Liver (tissue), 9 donors: ENCODE results near the gene VAX1. TPM values are rescaled to one million over a fixed set of nuclear protein-coding genes. Genes with fewer than 3 reads are reported as not detected.

ENCODE experiments used
- DNase-seq: peaks from one replicate; pipeline ENCODE4 v3.0.0-alpha.2; 2017; ENCODE audit warnings: low spot score
- H3K27ac ChIP-seq, 2 donors: one replicate each; pipeline ENCODE4 v1.7.0; 2013; ENCODE audit warnings: inconsistent platforms in 2 of 2, low read length in 2 of 2, control low read depth in 1 of 2, low read depth in 1 of 2, mild to moderate bottlenecking in 1 of 2
- H3K27me3 ChIP-seq, 4 donors: one replicate each; pipeline versions ENCODE4 v1.6.1 to v1.7.0; 2013; ENCODE audit warnings: low read length in 3 of 4, inconsistent platforms in 1 of 4, mild to moderate bottlenecking in 1 of 4, moderate library complexity in 1 of 4; ENCODE audit not compliant: control insufficient read depth in 4 of 4, insufficient read depth in 4 of 4
- H3K36me3 ChIP-seq, 4 donors: one replicate each; pipeline versions ENCODE4 v1.6.1 to v1.7.0; 2013; ENCODE audit warnings: low read length in 3 of 4, mild to moderate bottlenecking in 3 of 4, low read depth in 1 of 4, moderate library complexity in 1 of 4; ENCODE audit not compliant: control insufficient read depth in 4 of 4, insufficient read depth in 3 of 4
- H3K4me1 ChIP-seq, 4 donors: one replicate each; pipeline versions ENCODE4 v1.6.1 to v1.7.0; 2013; ENCODE audit warnings: low read length in 3 of 4, mild to moderate bottlenecking in 3 of 4, moderate library complexity in 1 of 4; ENCODE audit not compliant: control insufficient read depth in 4 of 4, insufficient read depth in 4 of 4
- H3K4me3 ChIP-seq, 3 donors: one replicate each; pipeline versions ENCODE4 v1.6.1 to v1.7.0; 2013; ENCODE audit warnings: low read length in 3 of 3, control low read depth in 1 of 3, low read depth in 1 of 3, mild to moderate bottlenecking in 1 of 3
- H3K9ac ChIP-seq, 2 donors: one replicate each; pipeline ENCODE4 v1.7.0; 2013; ENCODE audit warnings: low read length in 2 of 2, mild to moderate bottlenecking in 2 of 2, moderate library complexity in 2 of 2, control low read depth in 1 of 2, low read depth in 1 of 2
- H3K9me3 ChIP-seq, 4 donors: one replicate each; pipeline versions ENCODE4 v1.6.1 to v1.7.0; 2013; ENCODE audit warnings: low read length in 3 of 4; ENCODE audit not compliant: control insufficient read depth in 4 of 4
- ATF3 ChIP-seq: IDR thresholded peaks from 2 replicates; pipeline ENCODE4 v1.6.1; 2016; ENCODE audit warnings: antibody characterized with exemption
- EGR1 ChIP-seq, 2 donors: IDR thresholded peaks; 2 replicates each; pipeline ENCODE4 v1.6.1; 2016 to 2018; ENCODE audit warnings: antibody characterized with exemption in 2 of 2, low read depth in 2 of 2
- FOXA1 ChIP-seq: IDR thresholded peaks from 2 replicates; pipeline ENCODE4 v1.6.1; 2016; ENCODE audit warnings: antibody characterized with exemption
- FOXA2 ChIP-seq: IDR thresholded peaks from 2 replicates; pipeline ENCODE4 v1.6.1; 2016; ENCODE audit warnings: antibody characterized with exemption
- HNF4A ChIP-seq, 2 donors: conservative IDR thresholded peaks; 2 replicates each; pipeline ENCODE4 v1.6.1; 2016; ENCODE audit warnings: antibody characterized with exemption in 2 of 2, mild to moderate bottlenecking in 2 of 2
- HNF4G ChIP-seq: IDR thresholded peaks from 2 replicates; pipeline ENCODE4 v1.6.1; 2016; ENCODE audit warnings: antibody characterized with exemption
- JUND ChIP-seq, 2 donors: IDR thresholded peaks; 2 replicates each; pipeline ENCODE4 v1.6.1; 2016; ENCODE audit warnings: antibody characterized with exemption in 2 of 2
- NR2F2 ChIP-seq: IDR thresholded peaks from 2 replicates; pipeline ENCODE4 v1.6.1; 2016; ENCODE audit warnings: antibody characterized with exemption
- RAD21 ChIP-seq, 2 donors: IDR thresholded peaks; 2 replicates each; pipeline ENCODE4 v1.6.1; 2016; ENCODE audit warnings: antibody characterized with exemption in 2 of 2, mild to moderate bottlenecking in 2 of 2
- REST ChIP-seq: IDR thresholded peaks from 2 replicates; pipeline ENCODE4 v1.6.1; 2016; ENCODE audit warnings: antibody characterized with exemption, mild to moderate bottlenecking
- SP1 ChIP-seq: IDR thresholded peaks from 2 replicates; pipeline ENCODE4 v1.6.1; 2018; ENCODE audit warnings: antibody characterized with exemption, mild to moderate bottlenecking
- TAF1 ChIP-seq: conservative IDR thresholded peaks from 2 replicates; pipeline ENCODE4 v1.6.1; 2016; ENCODE audit warnings: antibody characterized with exemption, mild to moderate bottlenecking
- YY1 ChIP-seq: IDR thresholded peaks from 2 replicates; pipeline ENCODE4 v1.6.1; 2016; ENCODE audit warnings: antibody characterized with exemption, mild to moderate bottlenecking
- WGBS: extraction: QIAGEN DNeasy Blood & Tissue Kit; methylation state at CpG from one replicate; pipeline ENCODE4 v1.1.7; 2013; 5-methylcytosine and 5-hydroxymethylcytosine counted together
- polyA plus RNA-seq, 2 donors: library from polyadenylated mRNA; stranded (reverse) in 1 of 2; unstranded in 1 of 2; fragments of 200-250 nt in 1 of 2; fragments of >200 nt in 1 of 2; fragmentation: Nextera tagmentation in 1 of 2; extraction: Ambion mirVana in 1 of 2; gene quantifications; one replicate each; pipeline versions ENCODE4 v1.2.1 to v1.2.3, GENCODE V29; 2013 to 2015
- total RNA-seq, 2 donors: library from RNA; depleted of rRNA; stranded (reverse); fragments of >200 nt; gene quantifications; one replicate each; pipeline ENCODE4 v1.2.3, GENCODE V29; 2014
- TF ChIP-seq, protein P1 (sequence below): IDR thresholded peaks from 2 replicates; pipeline ENCODE4 v1.6.1; 2016; ENCODE audit warnings: antibody characterized with exemption
- TF ChIP-seq, protein P2 (sequence below): fragments of 150-350 bp; IDR thresholded peaks from 2 replicates; pipeline ENCODE4 v1.5.1; 2017; ENCODE audit warnings: improper control_type of control experiment, low read depth, low read length; ENCODE audit not compliant: missing input control
- donor health status: healthy.
- donor health status: healthy.
- donor health status: healthy.
- donor health status: healthy.
- donor health status: healthy.

Gene VAX1
- total and polyA plus RNA-seq, 4 donors = not detected

- TF ChIP-seq, protein P1, sequence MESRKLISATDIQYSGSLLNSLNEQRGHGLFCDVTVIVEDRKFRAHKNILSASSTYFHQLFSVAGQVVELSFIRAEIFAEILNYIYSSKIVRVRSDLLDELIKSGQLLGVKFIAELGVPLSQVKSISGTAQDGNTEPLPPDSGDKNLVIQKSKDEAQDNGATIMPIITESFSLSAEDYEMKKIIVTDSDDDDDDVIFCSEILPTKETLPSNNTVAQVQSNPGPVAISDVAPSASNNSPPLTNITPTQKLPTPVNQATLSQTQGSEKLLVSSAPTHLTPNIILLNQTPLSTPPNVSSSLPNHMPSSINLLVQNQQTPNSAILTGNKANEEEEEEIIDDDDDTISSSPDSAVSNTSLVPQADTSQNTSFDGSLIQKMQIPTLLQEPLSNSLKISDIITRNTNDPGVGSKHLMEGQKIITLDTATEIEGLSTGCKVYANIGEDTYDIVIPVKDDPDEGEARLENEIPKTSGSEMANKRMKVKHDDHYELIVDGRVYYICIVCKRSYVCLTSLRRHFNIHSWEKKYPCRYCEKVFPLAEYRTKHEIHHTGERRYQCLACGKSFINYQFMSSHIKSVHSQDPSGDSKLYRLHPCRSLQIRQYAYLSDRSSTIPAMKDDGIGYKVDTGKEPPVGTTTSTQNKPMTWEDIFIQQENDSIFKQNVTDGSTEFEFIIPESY = no peak
- TF ChIP-seq JUND (IDR thresholded peaks at IDR 0.05) (no peak), SP1 (no peak)
Observed at GRCh38 chr10:117168729-117169128, 30.7 kb upstream of the VAX1 start (continued).

DNA sequence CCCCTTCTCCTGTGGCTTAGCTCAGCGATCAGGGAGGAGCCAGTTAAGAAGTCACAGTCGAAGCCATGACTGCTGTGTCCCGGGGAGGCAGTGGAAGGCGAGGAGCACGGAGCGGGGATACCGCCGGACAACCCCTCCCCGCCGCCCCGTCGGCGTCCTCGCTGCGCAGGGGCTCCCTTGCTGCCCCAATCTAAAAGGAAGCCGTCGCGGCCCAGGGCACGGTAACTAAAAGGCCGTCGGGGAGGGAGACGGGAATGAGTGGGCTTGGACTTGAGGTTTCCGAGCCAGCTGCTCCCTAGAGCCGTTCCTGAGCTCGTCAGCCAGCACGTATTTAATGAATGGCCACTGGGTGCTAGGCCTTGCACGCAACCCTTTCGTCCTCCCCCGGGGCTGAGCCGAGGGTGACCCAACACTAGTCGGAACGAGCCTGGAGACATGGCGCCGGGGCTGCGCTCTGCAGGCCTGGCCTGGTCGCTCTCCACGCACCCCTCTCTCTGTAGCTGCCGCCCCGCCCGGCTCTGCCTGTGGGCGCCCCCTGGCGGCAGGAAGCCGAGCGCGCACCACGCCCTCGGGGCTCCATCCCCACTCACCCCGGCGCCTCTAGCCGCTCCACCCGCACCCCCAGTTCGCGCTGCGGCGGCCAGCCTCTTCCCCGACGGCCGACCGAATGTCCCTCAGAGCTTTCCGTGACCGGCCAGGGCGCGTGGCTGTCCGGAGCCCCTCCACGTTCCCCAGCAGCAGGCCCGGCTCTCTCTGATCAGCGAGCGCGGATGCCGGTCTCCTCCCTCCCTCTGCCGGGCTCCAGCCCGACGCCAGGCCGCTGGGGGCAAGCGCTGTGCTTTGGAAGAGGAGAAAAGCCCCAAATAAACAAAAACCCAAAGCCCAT, 30.0 kb upstream of the VAX1 start:
- H3K27me3 ChIP-seq = peaks cover 0 to 30% (median 18%) of the 10 kb centered on the region in 4 donors
- peak overlapping the region in 1 of 3 donors; percentile 9 for H3K4me3 ChIP-seq
- H3K27ac ChIP-seq = no peak overlapping the region
- DNase-seq = peak; percentile 66
- TF ChIP-seq NR2F2 (no peak), HNF4G (no peak), EGR1 (IDR thresholded peaks at IDR 0.05; ENCODE audit: low read depth in 2 of 2) (no peak), RAD21 (IDR thresholded peaks at IDR 0.05) (peak; percentile 63 to 77)
- TF ChIP-seq, protein P2, sequence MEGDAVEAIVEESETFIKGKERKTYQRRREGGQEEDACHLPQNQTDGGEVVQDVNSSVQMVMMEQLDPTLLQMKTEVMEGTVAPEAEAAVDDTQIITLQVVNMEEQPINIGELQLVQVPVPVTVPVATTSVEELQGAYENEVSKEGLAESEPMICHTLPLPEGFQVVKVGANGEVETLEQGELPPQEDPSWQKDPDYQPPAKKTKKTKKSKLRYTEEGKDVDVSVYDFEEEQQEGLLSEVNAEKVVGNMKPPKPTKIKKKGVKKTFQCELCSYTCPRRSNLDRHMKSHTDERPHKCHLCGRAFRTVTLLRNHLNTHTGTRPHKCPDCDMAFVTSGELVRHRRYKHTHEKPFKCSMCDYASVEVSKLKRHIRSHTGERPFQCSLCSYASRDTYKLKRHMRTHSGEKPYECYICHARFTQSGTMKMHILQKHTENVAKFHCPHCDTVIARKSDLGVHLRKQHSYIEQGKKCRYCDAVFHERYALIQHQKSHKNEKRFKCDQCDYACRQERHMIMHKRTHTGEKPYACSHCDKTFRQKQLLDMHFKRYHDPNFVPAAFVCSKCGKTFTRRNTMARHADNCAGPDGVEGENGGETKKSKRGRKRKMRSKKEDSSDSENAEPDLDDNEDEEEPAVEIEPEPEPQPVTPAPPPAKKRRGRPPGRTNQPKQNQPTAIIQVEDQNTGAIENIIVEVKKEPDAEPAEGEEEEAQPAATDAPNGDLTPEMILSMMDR = peak; percentile 68
- no peaks in the 10 kb centered on the region for H3K9me3 ChIP-seq
- peaks cover 8 to 34% (median 21%) of the 10 kb centered on the region in 4 donors for H3K4me1 ChIP-seq
- no peak overlapping the region for H3K9ac ChIP-seq
- H3K36me3 ChIP-seq = no peaks in the 10 kb centered on the region
- WGBS = 4% methylated on average over 75 of the region's 75 CpGs

DNA sequence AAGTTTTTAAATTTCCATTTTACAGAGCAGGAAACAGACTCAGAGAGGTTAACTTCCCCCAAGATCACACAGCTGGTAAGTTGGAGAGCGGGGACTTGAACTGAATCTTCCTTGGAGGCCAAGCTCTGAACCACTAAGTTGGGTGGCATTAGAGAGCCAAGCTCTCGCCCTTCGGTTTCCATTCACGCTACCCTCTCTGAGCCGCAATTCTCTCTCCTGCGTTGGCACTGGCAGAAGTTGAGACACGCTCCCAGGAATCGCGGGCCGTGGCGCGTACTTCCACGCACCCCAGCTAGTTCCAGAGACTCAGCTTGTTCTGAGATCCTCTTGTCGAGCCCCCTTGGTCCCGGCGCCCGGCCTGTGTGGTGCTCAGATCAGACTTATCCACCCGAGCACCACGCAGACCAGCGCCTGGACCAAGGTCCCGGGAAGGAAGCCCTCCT, 29.3 kb upstream of the VAX1 start:
- TF ChIP-seq HNF4A (conservative IDR thresholded peaks at IDR 0.05) (no peak), TAF1 (no peak), REST (no peak), FOXA2 (no peak), SP1 (no peak), ATF3 (no peak), FOXA1 (no peak), JUND (IDR thresholded peaks at IDR 0.05) (no peak), YY1 (no peak)
- TF ChIP-seq, protein P1 = no peak
- TF ChIP-seq, protein P2 = no peak
- Histone ChIP-seq H3K4me1 (peaks cover 12 to 38% (median 23%) of the 10 kb centered on the region in 4 donors), H3K4me3 (no peak overlapping the region), H3K27ac (no peak overlapping the region), H3K27me3 (peaks cover 0 to 31% (median 17%) of the 10 kb centered on the region in 4 donors), H3K9ac (no peak overlapping the region), H3K36me3 (no peaks in the 10 kb centered on the region), H3K9me3 (no peaks in the 10 kb centered on the region)
- 14% methylated on average over 21 of the region's 21 CpGs for WGBS
- DNase-seq = no peak
